Measurements from ENCODE around the gene NKX6-2. TPM values are rescaled to one million over a fixed set of nuclear protein-coding genes. Genes with fewer than 3 reads are reported as not detected.

The NKX6-2 gene
- total and polyA plus RNA-seq, 11 donors, result 0.03 to 0.27 TPM; not detected in 9

- Histone ChIP-seq H3K36me3 (peaks cover 0 to 79% (median 41%) of the 10 kb centered on the region in 9 donors), H3K9me3 (no peaks in the 10 kb centered on the region), H3K27ac (no peak overlapping the region), H3K4me3 (no peak overlapping the region), H3K27me3 (no peaks in the 10 kb centered on the region), H3K4me1 (no peaks in the 10 kb centered on the region)
- ATAC-seq, result no peak
- WGBS, 4 donors, result 96 to 98% (median 97%) methylated on average over 14 of the region's 14 CpGs
- intact Hi-C loops (cut with DNase I), result no loop called here
- no peak for TF ChIP-seq CTCF (IDR thresholded peaks at IDR 0.05)
- TF ChIP-seq POLR2A (IDR thresholded peaks at IDR 0.05), result no peak
- DNase-seq, result no peak
Measured at GRCh38 chr10:132756591-132756990, 29.4 kb downstream of the NKX6-2 start.

DNA sequence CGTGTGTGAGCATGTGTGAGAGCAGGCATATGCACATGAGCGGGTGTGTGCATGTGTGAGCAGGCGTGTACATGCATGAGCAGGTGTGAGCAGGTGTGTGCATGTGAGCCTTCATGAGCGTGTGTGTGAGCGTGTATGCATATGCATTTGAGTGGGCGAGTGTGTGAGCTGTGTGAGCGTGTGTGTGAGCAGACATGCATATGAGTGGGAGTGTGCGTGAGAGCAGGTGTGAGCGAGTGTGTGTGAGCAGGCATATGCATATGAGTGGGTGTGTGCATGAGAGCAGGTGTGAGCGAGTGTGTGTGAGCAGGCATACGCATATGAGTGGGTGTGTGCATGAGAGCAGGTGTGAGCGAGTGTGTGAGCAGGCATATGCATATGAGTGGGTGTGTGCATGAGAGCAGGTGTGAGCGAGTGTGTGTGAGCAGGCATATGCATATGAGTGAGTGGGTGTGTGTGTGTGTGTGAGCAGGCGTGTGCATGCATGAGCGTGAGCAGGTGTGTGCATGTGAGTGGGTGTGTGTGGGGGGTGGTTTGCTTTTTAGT, 30.7 kb downstream of the NKX6-2 start:
- intact Hi-C loops (cut with DNase I), result no loop called here
- TF ChIP-seq POLR2A (IDR thresholded peaks at IDR 0.05), result no peak
- no peak for TF ChIP-seq CTCF (IDR thresholded peaks at IDR 0.05)
- Histone ChIP-seq H3K4me3 (no peak overlapping the region), H3K27ac (no peak overlapping the region), H3K27me3 (no peaks in the 10 kb centered on the region), H3K4me1 (no peaks in the 10 kb centered on the region), H3K9me3 (no peaks in the 10 kb centered on the region), H3K36me3 (peaks cover 0 to 81% (median 50%) of the 10 kb centered on the region in 9 donors)
- DNase-seq, result no peak
- no peak for ATAC-seq
- 95 to 99% (median 97%) methylated on average over 15 of the region's 15 CpGs for WGBS, 4 donors

GRCh38 chr10:132754071-132754470, 31.9 kb downstream of the NKX6-2 start:
- H3K36me3 ChIP-seq, result peaks cover 0 to 80% (median 54%) of the 10 kb centered on the region in 9 donors
- TF ChIP-seq POLR2A (IDR thresholded peaks at IDR 0.05) (no peak), CTCF (IDR thresholded peaks at IDR 0.05) (no peak)
- DNase-seq (no peak), ATAC-seq (no peak)
- no peak overlapping the region for H3K4me3 ChIP-seq
- no peaks in the 10 kb centered on the region for H3K4me1 ChIP-seq
- no peaks in the 10 kb centered on the region for H3K27me3 ChIP-seq
- WGBS, 4 donors, result 79 to 97% (median 92%) methylated on average over 10 to 18 of the region's 18 CpGs
- H3K9me3 ChIP-seq, result no peaks in the 10 kb centered on the region
- no peak overlapping the region for H3K27ac ChIP-seq
- intact Hi-C loops (cut with DNase I), result no loop called here

- intact Hi-C loops (cut with DNase I), result no loop called here
- Histone ChIP-seq H3K36me3 (peaks cover 0 to 75% (median 50%) of the 10 kb centered on the region in 9 donors), H3K4me1 (no peaks in the 10 kb centered on the region), H3K9me3 (no peaks in the 10 kb centered on the region), H3K27me3 (no peaks in the 10 kb centered on the region), H3K4me3 (no peak overlapping the region), H3K27ac (no peak overlapping the region)
- TF ChIP-seq CTCF (IDR thresholded peaks at IDR 0.05) (no peak), POLR2A (IDR thresholded peaks at IDR 0.05) (no peak)
- 81 to 86% (median 84%) methylated on average over 15 of the region's 15 CpGs for WGBS, 4 donors
- no peak for DNase-seq
- ATAC-seq, result no peak
Measured at GRCh38 chr10:132753596-132753995, 32.4 kb downstream of the NKX6-2 start.
